Endothelial cell of umbilical vein (primary cell): ENCODE measurements around the gene ASB1. TPM values are rescaled to one million over a fixed set of nuclear protein-coding genes. Genes with fewer than 3 reads are reported as not detected.

Experiments
- BruUV-seq: library from RNA; stranded (reverse); fragments of 400-500 nt; replicated peaks from 2 replicates; lab custom pipeline; 2021; lab: Mats Ljungman, UMichigan
- CTCF ChIA-PET: fragments of 300-600, 350-600 bp; sonication (Branson Sonifier 250); formaldehyde crosslinking; loops from one replicate; lab custom pipeline; 2021; ENCODE audit warnings: antibody characterized with exemption, inconsistent platforms; lab: Charles Lee
- POLR2A ChIA-PET: fragments of 300-600, 350-600 bp; sonication (Branson Sonifier 250); formaldehyde crosslinking; loops from one replicate; lab custom pipeline; 2021; ENCODE audit warnings: antibody characterized with exemption, inconsistent platforms; lab: Charles Lee
- DNase-seq: peaks from one replicate; pipeline ENCODE4 v3.0.0-alpha.2; 2011; ENCODE audit warnings: low read depth, low spot score
- FAIRE-seq: peaks from 2 replicates; lab custom pipeline; 2011; peaks lifted over from hg19 to GRCh38; lab: Jason Lieb, UNC
- H2AFZ ChIP-seq: 2 replicates; pipeline ENCODE4 v1.6.0; 2012; ENCODE audit warnings: low read depth, low read length, control low read depth, inconsistent platforms
- H3K27ac ChIP-seq: 2 replicates; pipeline ENCODE4 v1.5.1; 2011; ENCODE audit warnings: low read depth, mild to moderate bottlenecking, control low read depth, low read length, moderate library complexity; ENCODE audit not compliant: insufficient read depth
- H3K27me3 ChIP-seq, 2 experiments: 2 replicates each; pipeline versions ENCODE4 v1.6.0 to v1.6.1; 2011; ENCODE audit warnings: low read length in 2 of 2, mixed read lengths in 1 of 2; ENCODE audit not compliant: control insufficient read depth in 2 of 2, insufficient read depth in 2 of 2
- H3K36me3 ChIP-seq, 2 experiments: 2 replicates in 1 of 2; 3 replicates in 1 of 2; pipeline ENCODE4 v1.5.1; 2011; ENCODE audit warnings: low read length in 2 of 2, mild to moderate bottlenecking in 1 of 2, moderate library complexity in 1 of 2; ENCODE audit not compliant: control insufficient read depth in 2 of 2, insufficient read depth in 2 of 2; ENCODE audit errors: extremely low read depth in 1 of 2
- H3K4me1 ChIP-seq: 3 replicates; pipeline ENCODE4 v1.5.1; 2011; ENCODE audit warnings: mild to moderate bottlenecking, low read length; ENCODE audit not compliant: control insufficient read depth, insufficient read depth; ENCODE audit errors: extremely low read depth
- H3K4me2 ChIP-seq: 2 replicates; pipeline ENCODE4 v1.6.1; 2011; ENCODE audit warnings: low read length, control low read depth, mixed read lengths; ENCODE audit not compliant: insufficient read depth
- H3K4me3 ChIP-seq, 3 experiments: fragments of 200-600 bp in 1 of 3; sonication (generic), shearing (Covaris generic) in 1 of 3; replicated peaks in 1 of 3; 2 replicates each; pipeline ENCODE4 v1.5.1; 2011 to 2016; ENCODE audit warnings: control low read depth in 3 of 3, low read length in 3 of 3, mild to moderate bottlenecking in 2 of 3, inconsistent platforms in 1 of 3, low read depth in 1 of 3, moderate library complexity in 1 of 3; ENCODE audit not compliant: insufficient read depth in 1 of 3
- H3K79me2 ChIP-seq: 2 replicates; pipeline ENCODE4 v1.6.0; 2012; ENCODE audit warnings: low read length, inconsistent platforms; ENCODE audit not compliant: control insufficient read depth, insufficient read depth
- H3K9ac ChIP-seq: replicated peaks from 2 replicates; pipeline ENCODE3; 2011; ENCODE audit warnings: low read length, control low read depth; ENCODE audit not compliant: insufficient read depth; ENCODE audit errors: extremely low read depth
- H3K9me1 ChIP-seq: replicated peaks from 3 replicates; pipeline ENCODE4 v1.6.0; 2011; ENCODE audit warnings: mild to moderate bottlenecking, low read length; ENCODE audit not compliant: control insufficient read depth, insufficient read depth; ENCODE audit errors: extremely low read depth
- H3K9me3 ChIP-seq: replicated peaks from 2 replicates; pipeline ENCODE4 v1.5.1; 2012; ENCODE audit warnings: low read length, inconsistent platforms; ENCODE audit not compliant: control insufficient read depth, insufficient read depth
- H4K20me1 ChIP-seq: replicated peaks from 2 replicates; pipeline ENCODE3; 2011; ENCODE audit warnings: mild to moderate bottlenecking, low read length; ENCODE audit not compliant: control insufficient read depth, insufficient read depth; ENCODE audit errors: extremely low read depth
- CTCF ChIP-seq, 2 donors: IDR thresholded peaks; 1 replicate in 1 of 2; 2 replicates in 1 of 2; pipeline ENCODE4 v1.5.1; 2011; ENCODE audit warnings: low read length in 2 of 2, mild to moderate bottlenecking in 2 of 2, moderate library complexity in 2 of 2, control low read depth in 1 of 2, inconsistent platforms in 1 of 2, low read depth in 1 of 2; ENCODE audit not compliant: insufficient read depth in 1 of 2; ENCODE audit errors: extremely low read depth in 1 of 2
- EZH2 ChIP-seq: IDR thresholded peaks from 2 replicates; pipeline ENCODE4 v1.6.1; 2012; ENCODE audit warnings: borderline replicate concordance, low read depth, mild to moderate bottlenecking, moderate library complexity, low read length, inconsistent platforms; ENCODE audit not compliant: severe bottlenecking
- FOS ChIP-seq: IDR thresholded peaks from 2 replicates; pipeline ENCODE4 v1.6.1; 2011; ENCODE audit warnings: mild to moderate bottlenecking, low read length, moderate library complexity, borderline replicate concordance; ENCODE audit not compliant: insufficient read depth
- GATA2 ChIP-seq: IDR thresholded peaks from 2 replicates; pipeline ENCODE4 v1.7.0; 2011; ENCODE audit warnings: low read depth, mild to moderate bottlenecking, moderate library complexity, mixed read lengths, low read length; ENCODE audit not compliant: insufficient read length, insufficient read depth
- JUN ChIP-seq: IDR thresholded peaks from 2 replicates; pipeline ENCODE4 v1.6.1; 2011; ENCODE audit warnings: borderline replicate concordance, low read depth; ENCODE audit not compliant: insufficient read length, insufficient read depth
- MYC ChIP-seq: IDR thresholded peaks from one replicate; pipeline ENCODE4 v1.6.1; 2011; ENCODE audit warnings: mild to moderate bottlenecking, low read depth, low read length
- POLR2A ChIP-seq: IDR thresholded peaks from 2 replicates; pipeline ENCODE4 v1.6.1; 2012; ENCODE audit warnings: low read depth, mild to moderate bottlenecking, control low read depth, low read length
- POLR2AphosphoS5 ChIP-seq: IDR thresholded peaks from 2 replicates; pipeline ENCODE4 v1.6.1; 2012; ENCODE audit warnings: low read depth, mild to moderate bottlenecking, control low read depth, low read length, moderate library complexity; ENCODE audit not compliant: insufficient read depth
- dilution Hi-C: fragments of 300-500 bp; cut with MboI; formaldehyde crosslinking; loops from one replicate; pipeline ENCODE4 v1.15.0; 2019; ENCODE audit warnings: low sequenced_read_pairs; ENCODE audit not compliant: extremely low pct_ligation_motif_present
- intact Hi-C: fragments of 100-400 bp; cut with micrococcal nuclease; formaldehyde crosslinking; loops from one replicate; pipeline ENCODE4 v1.10.0; 2022
- polyA plus RNA-seq, 4 experiments: library from polyadenylated mRNA; depleted of rRNA in 3 of 4; stranded (reverse) in 3 of 4; unstranded in 1 of 4; fragments of >200 nt; gene quantifications; 2 replicates each; pipeline versions ENCODE4 v1.2.1 to v1.2.3, GENCODE V29; 2011 to 2012; ENCODE audit warnings: missing spikeins in 1 of 4
- total RNA-seq: library from RNA; stranded (reverse); gene quantifications from 2 replicates; pipeline ENCODE4 v1.2.3, GENCODE V29; 2021
- TF ChIP-seq, protein P1 (sequence below): IDR thresholded peaks from 2 replicates; pipeline ENCODE4 v1.6.1; 2011; ENCODE audit not compliant: insufficient read depth, insufficient read length

ASB1 gene
- total and polyA plus RNA-seq, 2 donors (not counting 3 experiments of a cell fraction or from before 2014, with no cell fraction given), result 12.3 to 16.2 TPM

GRCh38 chr2:238420878-238421694, 5.6 kb upstream of the ASB1 start:
- no peaks in the 10 kb centered on the region for H3K27me3 ChIP-seq
- H3K4me1 ChIP-seq, result peaks cover 12% of the 10 kb centered on the region
- no peak overlapping the region for H3K27ac ChIP-seq
- dilution Hi-C loops (no loop called here), intact Hi-C loops (loop anchor here (10.0 kb wide), 1 partner anchor 166 kb away; no protein-coding TSS in a partner anchor)
- DNase-seq (peak; percentile 82), FAIRE-seq (peak; percentile 44)
- ChIA-PET CTCF (interaction anchor here (1.9 kb wide), 1 partner anchor 51 kb away, joined by 3 read pairs; no protein-coding TSS in a partner anchor), POLR2A (no interaction called here)
- H3K9me1 ChIP-seq, result no peaks in the 10 kb centered on the region
- H3K79me2 ChIP-seq, result no peaks in the 10 kb centered on the region
- H3K9me3 ChIP-seq, result no peaks in the 10 kb centered on the region
- no peaks in the 10 kb centered on the region for H3K36me3 ChIP-seq
- no TSS peak for BruUV-seq
- H3K4me2 ChIP-seq, result no peak overlapping the region
- no peak overlapping the region for H3K9ac ChIP-seq
- H2AFZ ChIP-seq, result no peak overlapping the region
- TF ChIP-seq JUN, result no peak
- no peak for TF ChIP-seq GATA2
- no peak for TF ChIP-seq POLR2AphosphoS5
- no peak for TF ChIP-seq MYC
- TF ChIP-seq POLR2A, result no peak
- TF ChIP-seq, protein P1, sequence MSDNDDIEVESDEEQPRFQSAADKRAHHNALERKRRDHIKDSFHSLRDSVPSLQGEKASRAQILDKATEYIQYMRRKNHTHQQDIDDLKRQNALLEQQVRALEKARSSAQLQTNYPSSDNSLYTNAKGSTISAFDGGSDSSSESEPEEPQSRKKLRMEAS, result no peak
- no peak for TF ChIP-seq FOS
- no peak for TF ChIP-seq EZH2
- TF ChIP-seq CTCF (IDR thresholded peaks at IDR 0.05; ENCODE audit: extremely low read depth in 1 of 2, insufficient read depth in 1 of 2, low read depth in 1 of 2, low read length in 2 of 2), result no peak
- no peaks in the 10 kb centered on the region for H4K20me1 ChIP-seq
- no peak overlapping the region for H3K4me3 ChIP-seq
